Fibroblast of lung (primary cell): Measurements from ENCODE around the gene ITFG1.

Experiments used
- EZH2 ChIP-seq: IDR thresholded peaks from 2 replicates; pipeline ENCODE4 v1.5.1; 2012; ENCODE audit warnings: low read length, control low read depth, mild to moderate bottlenecking; ENCODE audit errors: missing control alignments
- TF ChIP-seq, protein P1 (sequence below), 2 donors: IDR thresholded peaks in 1 of 2; conservative IDR thresholded peaks in 1 of 2; 1 replicate in 1 of 2; 2 replicates in 1 of 2; pipeline ENCODE4 v1.5.1; 2011 to 2012; ENCODE audit warnings: low read length in 2 of 2, control low read depth in 1 of 2, inconsistent platforms in 1 of 2, low read depth in 1 of 2, mild to moderate bottlenecking in 1 of 2

DNA sequence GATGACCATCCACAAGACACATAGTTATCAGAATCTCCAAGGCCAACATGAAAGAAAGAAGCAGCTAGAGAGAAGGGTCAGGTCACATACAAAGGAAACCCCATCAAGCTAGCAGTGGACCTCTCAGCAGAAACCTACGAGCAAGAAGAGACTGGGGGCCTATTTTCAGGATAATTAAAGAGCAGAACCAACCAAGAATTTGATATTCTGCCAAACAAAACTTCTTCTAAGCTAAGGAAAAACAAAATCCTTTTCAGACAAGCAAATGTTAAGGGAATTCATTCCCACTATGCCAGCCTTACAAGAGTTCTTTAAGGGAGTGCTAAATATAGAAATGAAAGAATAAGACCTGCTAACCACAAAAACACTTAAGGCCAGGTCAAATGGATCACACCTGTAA lies 47.8 kb downstream of the ITFG1 start:
- TF ChIP-seq, protein P1, sequence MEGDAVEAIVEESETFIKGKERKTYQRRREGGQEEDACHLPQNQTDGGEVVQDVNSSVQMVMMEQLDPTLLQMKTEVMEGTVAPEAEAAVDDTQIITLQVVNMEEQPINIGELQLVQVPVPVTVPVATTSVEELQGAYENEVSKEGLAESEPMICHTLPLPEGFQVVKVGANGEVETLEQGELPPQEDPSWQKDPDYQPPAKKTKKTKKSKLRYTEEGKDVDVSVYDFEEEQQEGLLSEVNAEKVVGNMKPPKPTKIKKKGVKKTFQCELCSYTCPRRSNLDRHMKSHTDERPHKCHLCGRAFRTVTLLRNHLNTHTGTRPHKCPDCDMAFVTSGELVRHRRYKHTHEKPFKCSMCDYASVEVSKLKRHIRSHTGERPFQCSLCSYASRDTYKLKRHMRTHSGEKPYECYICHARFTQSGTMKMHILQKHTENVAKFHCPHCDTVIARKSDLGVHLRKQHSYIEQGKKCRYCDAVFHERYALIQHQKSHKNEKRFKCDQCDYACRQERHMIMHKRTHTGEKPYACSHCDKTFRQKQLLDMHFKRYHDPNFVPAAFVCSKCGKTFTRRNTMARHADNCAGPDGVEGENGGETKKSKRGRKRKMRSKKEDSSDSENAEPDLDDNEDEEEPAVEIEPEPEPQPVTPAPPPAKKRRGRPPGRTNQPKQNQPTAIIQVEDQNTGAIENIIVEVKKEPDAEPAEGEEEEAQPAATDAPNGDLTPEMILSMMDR (conservative IDR thresholded peaks at IDR 0.05 in 1 of 2, IDR thresholded peaks at IDR 0.05 in 1 of 2; ENCODE audit: low read depth in 1 of 2, low read length in 2 of 2), result no peak
- TF ChIP-seq EZH2, result no peak
